HepG2 (cell line): ENCODE measurements around the gene FRMD4B. TPM values are rescaled to one million over a fixed set of nuclear protein-coding genes. Genes with fewer than 3 reads are reported as not detected.

Source experiments
- ATAC-seq: fragments of 200-7000 bp; cut with Tn5 transposase; 3 replicates; pipeline ENCODE4 v1.9.1; 2020; ENCODE audit warnings: mild to moderate bottlenecking, moderate library complexity
- BruUV-seq: library from RNA; stranded (reverse); fragments of 400-500 nt; replicated peaks from 2 replicates; lab custom pipeline; 2021; lab: Mats Ljungman, UMichigan
- CTCF ChIA-PET: fragments of 300-600 bp; formaldehyde crosslinking; extraction: SDS; loops from one replicate; lab custom pipeline; 2021; ENCODE audit warnings: low total read pairs, inconsistent platforms, low intra/inter-chr PET ratio; lab: Yijun Ruan, JAX
- POLR2A ChIA-PET: fragments of 350-600 bp; sonication (Branson Sonifier 250); formaldehyde crosslinking; loops from one replicate; lab custom pipeline; 2020; ENCODE audit warnings: antibody characterized with exemption, inconsistent platforms; lab: Yijun Ruan, JAX
- DNase-seq: peaks from one replicate; pipeline ENCODE4 v3.0.0-alpha.2; 2015; ENCODE audit warnings: low spot score
- FAIRE-seq: peaks from 3 replicates; lab custom pipeline; 2011; peaks lifted over from hg19 to GRCh38; lab: Jason Lieb, UNC
- H2AFZ ChIP-seq: one replicate; pipeline ENCODE4 v1.6.1; 2011; ENCODE audit warnings: low read length, inconsistent platforms
- H3K27ac ChIP-seq: fragments of 300-600 bp; 3 replicates; pipeline ENCODE4 v1.8.0; 2011; ENCODE audit warnings: mixed run types, mild to moderate bottlenecking, mixed read lengths, low read length, inconsistent platforms; ENCODE audit not compliant: insufficient read depth; ENCODE audit errors: extremely low read length
- H3K27me3 ChIP-seq, 2 experiments: fragments of 200-600 bp in 1 of 2; 2 replicates in 1 of 2; 3 replicates in 1 of 2; pipeline versions ENCODE4 v1.6.0 to v1.8.0; 2011; ENCODE audit warnings: low read length in 2 of 2, mild to moderate bottlenecking in 2 of 2, moderate library complexity in 2 of 2, inconsistent platforms in 1 of 2; ENCODE audit not compliant: insufficient read depth in 2 of 2, control insufficient read depth in 1 of 2
- H3K36me3 ChIP-seq, 2 experiments: fragments of 200-600 bp in 1 of 2; replicated peaks in 1 of 2; 2 replicates in 1 of 2; 3 replicates in 1 of 2; pipeline versions ENCODE4 v1.5.1 to v1.8.0; 2011; ENCODE audit warnings: low read length in 2 of 2, inconsistent platforms in 1 of 2; ENCODE audit not compliant: insufficient read depth in 2 of 2, control insufficient read depth in 1 of 2
- H3K4me1 ChIP-seq: 2 replicates; pipeline ENCODE4 v1.5.1; 2012; ENCODE audit warnings: low read length, inconsistent platforms; ENCODE audit not compliant: insufficient read depth
- H3K4me2 ChIP-seq: 2 replicates; pipeline ENCODE4 v1.6.0; 2011; ENCODE audit warnings: low read depth, low read length, inconsistent platforms
- H3K4me3 ChIP-seq, 3 experiments: fragments of 200-600 bp in 1 of 3; sonication (generic), shearing (Covaris generic) in 1 of 3; replicated peaks in 1 of 3; 2 replicates each; pipeline ENCODE4 v1.5.1; 2011 to 2016; ENCODE audit warnings: low read length in 3 of 3, inconsistent platforms in 2 of 3, low read depth in 2 of 3, mild to moderate bottlenecking in 2 of 3, control low read depth in 1 of 3, mixed read lengths in 1 of 3; ENCODE audit not compliant: insufficient read depth in 1 of 3
- H3K79me2 ChIP-seq: one replicate; pipeline ENCODE4 v1.6.1; 2011; ENCODE audit warnings: low read length, inconsistent platforms; ENCODE audit not compliant: insufficient read depth
- H3K9ac ChIP-seq: 2 replicates; pipeline ENCODE4 v1.6.0; 2011; ENCODE audit warnings: mild to moderate bottlenecking, low read depth, low read length, inconsistent platforms; ENCODE audit not compliant: insufficient read depth
- H3K9me3 ChIP-seq: 2 replicates; pipeline ENCODE4 v1.5.1; 2012; ENCODE audit warnings: mild to moderate bottlenecking, low read length
- H4K20me1 ChIP-seq: 2 replicates; pipeline ENCODE4 v1.6.0; 2011; ENCODE audit warnings: inconsistent platforms, mild to moderate bottlenecking, low read length, moderate library complexity; ENCODE audit not compliant: insufficient read depth
- CBX1 ChIP-seq: IDR thresholded peaks from one replicate; pipeline ENCODE4 v1.6.1; 2016; ENCODE audit warnings: antibody characterized with exemption, low read depth
- ELF4 ChIP-seq: sonication (generic); formaldehyde crosslinking; IDR thresholded peaks from 2 replicates; pipeline ENCODE4 v1.5.0; 2020; ENCODE audit warnings: missing genetic modification reagents, mild to moderate bottlenecking, moderate library complexity, borderline replicate concordance
- FOXM1 ChIP-seq: sonication (generic); formaldehyde crosslinking; IDR thresholded peaks from 2 replicates; pipeline ENCODE4 v1.5.0; 2020; ENCODE audit warnings: missing genetic modification reagents
- HES4 ChIP-seq: sonication (generic); formaldehyde crosslinking; IDR thresholded peaks from 2 replicates; pipeline ENCODE4 v1.9.0; 2021; ENCODE audit warnings: mild to moderate bottlenecking, missing genetic modification reagents, borderline replicate concordance
- HHEX ChIP-seq: IDR thresholded peaks from 2 replicates; pipeline ENCODE4 v1.6.1; 2016; ENCODE audit warnings: control low read depth
- MTF2 ChIP-seq: sonication (generic); formaldehyde crosslinking; IDR thresholded peaks from 2 replicates; pipeline ENCODE4 v1.5.0; 2020; ENCODE audit warnings: missing genetic modification reagents, borderline replicate concordance
- NFKB2 ChIP-seq: sonication (generic); formaldehyde crosslinking; IDR thresholded peaks from 2 replicates; pipeline ENCODE4 v1.4.0; 2020; ENCODE audit warnings: missing genetic modification reagents, borderline replicate concordance
- NPAS2 ChIP-seq: sonication (generic); formaldehyde crosslinking; IDR thresholded peaks from 2 replicates; pipeline ENCODE4 v1.8.0; 2022; ENCODE audit warnings: mild to moderate bottlenecking, missing genetic modification reagents, borderline replicate concordance
- PCBP2 ChIP-seq: fragments of 200-400 bp; formaldehyde crosslinking; optimal IDR thresholded peaks from 2 replicates; pipeline ENCODE3; 2018; ENCODE audit warnings: low read length, low read depth; ENCODE audit not compliant: poor library complexity, severe bottlenecking
- PHB2 ChIP-seq: fragments of 450-650 bp; IDR thresholded peaks from 2 replicates; pipeline ENCODE4 v1.6.1; 2018; ENCODE audit not compliant: partially characterized antibody
- RARA ChIP-seq: IDR thresholded peaks from 2 replicates; pipeline ENCODE4 v1.6.1; 2016; ENCODE audit warnings: missing genetic modification reagents, missing compliant biosample characterization
- RFX1 ChIP-seq: fragments of 450-650 bp; IDR thresholded peaks from 2 replicates; pipeline ENCODE4 v1.6.1; 2017
- ZNF468 ChIP-seq: sonication (generic); formaldehyde crosslinking; IDR thresholded peaks from 2 replicates; pipeline ENCODE4 v1.8.0; 2022; ENCODE audit warnings: mild to moderate bottlenecking, moderate library complexity, missing genetic modification reagents
- ZNF484 ChIP-seq: sonication (generic); formaldehyde crosslinking; IDR thresholded peaks from 2 replicates; pipeline ENCODE4 v1.5.1; 2020; ENCODE audit warnings: mild to moderate bottlenecking, low read depth, missing genetic modification reagents, borderline replicate concordance
- ZNF766 ChIP-seq: sonication (generic); formaldehyde crosslinking; IDR thresholded peaks from 2 replicates; pipeline ENCODE4 v1.5.0; 2020; ENCODE audit warnings: missing genetic modification reagents, borderline replicate concordance
- WGBS: methylation state at CpG from one replicate; pipeline ENCODE4 v1.1.6; 2017; ENCODE audit warnings: low lambda C conversion rate; 5-methylcytosine and 5-hydroxymethylcytosine counted together
- in situ Hi-C: cut with HindIII; loops from 2 replicates; pipeline ENCODE4 v1.10.0; 2017; ENCODE audit warnings: low pct_unique_long_range_greater_than_20kb; ENCODE audit not compliant: extremely low pct_ligation_motif_present
- intact Hi-C: fragments of 100-400 bp; cut with micrococcal nuclease; formaldehyde crosslinking; loops from one replicate; pipeline ENCODE4 v1.10.0; 2022; ENCODE audit not compliant: unreplicated experiment
- polyA plus RNA-seq, 8 experiments: library from polyadenylated mRNA; depleted of rRNA in 3 of 8; stranded (reverse) in 7 of 8; unstranded in 1 of 8; fragments of >200 nt; fragmentation: Illumina TruSeq in 4 of 8; extraction: Trizol in 4 of 8; gene quantifications; 2 replicates each; pipeline versions ENCODE4 v1.2.1 to v1.2.3, GENCODE V29; 2011 to 2016; ENCODE audit warnings: low read depth in 4 of 8, missing spikeins in 1 of 8, mixed read lengths in 1 of 8; ENCODE audit not compliant: insufficient read depth in 1 of 8
- total RNA-seq, 5 experiments: library from RNA; depleted of rRNA; stranded (reverse); fragments of >200 nt; fragmentation: Illumina TruSeq; extraction: Trizol; gene quantifications; 2 replicates each; pipeline ENCODE4 v1.2.3, GENCODE V29; 2016; ENCODE audit warnings: low read depth in 1 of 5
- TF ChIP-seq, protein P1 (sequence below): IDR thresholded peaks from 2 replicates; pipeline ENCODE4 v1.6.1; 2016; ENCODE audit warnings: missing compliant biosample characterization, missing genetic modification reagents, borderline replicate concordance
- TF ChIP-seq, protein P2 (sequence below): sonication (generic); formaldehyde crosslinking; IDR thresholded peaks from 2 replicates; pipeline ENCODE4 v1.4.0; 2020; ENCODE audit warnings: missing genetic modification reagents, borderline replicate concordance
- TF ChIP-seq, protein P3 (sequence below): sonication (generic); formaldehyde crosslinking; IDR thresholded peaks from 2 replicates; pipeline ENCODE4 v1.5.1; 2020; ENCODE audit warnings: missing genetic modification reagents, mild to moderate bottlenecking, borderline replicate concordance

Gene FRMD4B
- total and polyA plus RNA-seq, 2 of the 13 experiments (the other 11 are each of a cell fraction or from before 2014, with no cell fraction given): 3.0 to 3.3 TPM

DNA sequence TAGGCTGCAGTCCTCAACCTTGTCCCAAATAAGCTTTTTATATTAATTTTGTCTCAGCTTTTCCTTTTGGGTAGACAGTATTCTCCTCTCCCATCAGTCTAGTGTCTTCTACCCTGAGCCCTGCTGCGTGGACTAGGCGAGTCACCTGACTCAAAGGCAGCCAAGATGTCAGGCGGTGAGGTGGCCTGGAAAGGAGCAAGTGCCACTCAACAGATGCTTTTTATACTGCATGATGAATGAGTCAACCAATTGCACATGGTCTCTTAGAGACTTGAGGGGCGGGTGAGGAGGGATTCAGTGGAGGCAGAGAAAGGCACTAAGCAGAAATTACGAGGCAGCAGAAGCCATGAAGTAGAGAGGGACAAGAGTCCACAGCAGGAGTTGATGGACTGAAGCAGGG lies 95.9 kb downstream of the FRMD4B start:
- H3K27ac ChIP-seq: no peak overlapping the region
- H3K36me3 ChIP-seq: no peaks in the 10 kb centered on the region
- no peaks in the 10 kb centered on the region for H3K9me3 ChIP-seq
- no peak overlapping the region for H2AFZ ChIP-seq
- in situ Hi-C loops: no loop called here
- WGBS: 26% methylated on average over 5 of the region's 5 CpGs
- no peaks in the 10 kb centered on the region for H3K79me2 ChIP-seq
- BruUV-seq: no TSS peak
- TF ChIP-seq PCBP2 (no peak), FOXM1 (CRISPR knock-in tag) (no peak), ZNF766 (no peak), PHB2 (no peak), HHEX (CRISPR knock-in tag) (no peak), NFKB2 (CRISPR knock-in tag) (no peak), ELF4 (CRISPR knock-in tag) (no peak), HES4 (no peak), CBX1 (no peak), RARA (CRISPR knock-in tag) (no peak), RFX1 (no peak), MTF2 (CRISPR knock-in tag) (no peak), NPAS2 (CRISPR knock-in tag) (no peak), ZNF484 (CRISPR knock-in tag) (no peak), ZNF468 (CRISPR knock-in tag) (no peak)
- TF ChIP-seq, protein P1, sequence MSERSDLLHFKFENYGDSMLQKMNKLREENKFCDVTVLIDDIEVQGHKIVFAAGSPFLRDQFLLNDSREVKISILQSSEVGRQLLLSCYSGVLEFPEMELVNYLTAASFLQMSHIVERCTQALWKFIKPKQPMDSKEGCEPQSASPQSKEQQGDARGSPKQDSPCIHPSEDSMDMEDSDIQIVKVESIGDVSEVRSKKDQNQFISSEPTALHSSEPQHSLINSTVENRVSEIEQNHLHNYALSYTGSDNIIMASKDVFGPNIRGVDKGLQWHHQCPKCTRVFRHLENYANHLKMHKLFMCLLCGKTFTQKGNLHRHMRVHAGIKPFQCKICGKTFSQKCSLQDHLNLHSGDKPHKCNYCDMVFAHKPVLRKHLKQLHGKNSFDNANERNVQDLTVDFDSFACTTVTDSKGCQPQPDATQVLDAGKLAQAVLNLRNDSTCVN (CRISPR knock-in tag): no peak
- TF ChIP-seq, protein P2, sequence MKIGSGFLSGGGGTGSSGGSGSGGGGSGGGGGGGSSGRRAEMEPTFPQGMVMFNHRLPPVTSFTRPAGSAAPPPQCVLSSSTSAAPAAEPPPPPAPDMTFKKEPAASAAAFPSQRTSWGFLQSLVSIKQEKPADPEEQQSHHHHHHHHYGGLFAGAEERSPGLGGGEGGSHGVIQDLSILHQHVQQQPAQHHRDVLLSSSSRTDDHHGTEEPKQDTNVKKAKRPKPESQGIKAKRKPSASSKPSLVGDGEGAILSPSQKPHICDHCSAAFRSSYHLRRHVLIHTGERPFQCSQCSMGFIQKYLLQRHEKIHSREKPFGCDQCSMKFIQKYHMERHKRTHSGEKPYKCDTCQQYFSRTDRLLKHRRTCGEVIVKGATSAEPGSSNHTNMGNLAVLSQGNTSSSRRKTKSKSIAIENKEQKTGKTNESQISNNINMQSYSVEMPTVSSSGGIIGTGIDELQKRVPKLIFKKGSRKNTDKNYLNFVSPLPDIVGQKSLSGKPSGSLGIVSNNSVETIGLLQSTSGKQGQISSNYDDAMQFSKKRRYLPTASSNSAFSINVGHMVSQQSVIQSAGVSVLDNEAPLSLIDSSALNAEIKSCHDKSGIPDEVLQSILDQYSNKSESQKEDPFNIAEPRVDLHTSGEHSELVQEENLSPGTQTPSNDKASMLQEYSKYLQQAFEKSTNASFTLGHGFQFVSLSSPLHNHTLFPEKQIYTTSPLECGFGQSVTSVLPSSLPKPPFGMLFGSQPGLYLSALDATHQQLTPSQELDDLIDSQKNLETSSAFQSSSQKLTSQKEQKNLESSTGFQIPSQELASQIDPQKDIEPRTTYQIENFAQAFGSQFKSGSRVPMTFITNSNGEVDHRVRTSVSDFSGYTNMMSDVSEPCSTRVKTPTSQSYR: no peak
- TF ChIP-seq, protein P3, sequence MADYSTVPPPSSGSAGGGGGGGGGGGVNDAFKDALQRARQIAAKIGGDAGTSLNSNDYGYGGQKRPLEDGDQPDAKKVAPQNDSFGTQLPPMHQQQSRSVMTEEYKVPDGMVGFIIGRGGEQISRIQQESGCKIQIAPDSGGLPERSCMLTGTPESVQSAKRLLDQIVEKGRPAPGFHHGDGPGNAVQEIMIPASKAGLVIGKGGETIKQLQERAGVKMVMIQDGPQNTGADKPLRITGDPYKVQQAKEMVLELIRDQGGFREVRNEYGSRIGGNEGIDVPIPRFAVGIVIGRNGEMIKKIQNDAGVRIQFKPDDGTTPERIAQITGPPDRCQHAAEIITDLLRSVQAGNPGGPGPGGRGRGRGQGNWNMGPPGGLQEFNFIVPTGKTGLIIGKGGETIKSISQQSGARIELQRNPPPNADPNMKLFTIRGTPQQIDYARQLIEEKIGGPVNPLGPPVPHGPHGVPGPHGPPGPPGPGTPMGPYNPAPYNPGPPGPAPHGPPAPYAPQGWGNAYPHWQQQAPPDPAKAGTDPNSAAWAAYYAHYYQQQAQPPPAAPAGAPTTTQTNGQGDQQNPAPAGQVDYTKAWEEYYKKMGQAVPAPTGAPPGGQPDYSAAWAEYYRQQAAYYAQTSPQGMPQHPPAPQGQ (CRISPR knock-in tag): no peak
- ATAC-seq (no peak), FAIRE-seq (no peak), DNase-seq (no peak)
- no peaks in the 10 kb centered on the region for H4K20me1 ChIP-seq
- no peak overlapping the region for H3K9ac ChIP-seq
- H3K27me3 ChIP-seq: peaks cover 2 to 7% of the 10 kb centered on the region in 2 experiments; a peak in 2 of 5 replicates
- POLR2A ChIA-PET: no interaction called here
- no peak overlapping the region for H3K4me2 ChIP-seq
- H3K4me3 ChIP-seq: no peak overlapping the region
- intact Hi-C loops: no loop called here
- H3K4me1 ChIP-seq: no peaks in the 10 kb centered on the region
- CTCF ChIA-PET: no interaction called here
